ENCODE measurements around the gene ZC3HAV1.
A peak's percentile ranks its signal among the peaks of the same experiment; 100 is the strongest.
"Not testable (repeated sequence)": the region's sequence is repeated elsewhere in the genome, so short reads cannot be mapped to it uniquely, and the experiment has no call there.

The ZC3HAV1 gene

DNA sequence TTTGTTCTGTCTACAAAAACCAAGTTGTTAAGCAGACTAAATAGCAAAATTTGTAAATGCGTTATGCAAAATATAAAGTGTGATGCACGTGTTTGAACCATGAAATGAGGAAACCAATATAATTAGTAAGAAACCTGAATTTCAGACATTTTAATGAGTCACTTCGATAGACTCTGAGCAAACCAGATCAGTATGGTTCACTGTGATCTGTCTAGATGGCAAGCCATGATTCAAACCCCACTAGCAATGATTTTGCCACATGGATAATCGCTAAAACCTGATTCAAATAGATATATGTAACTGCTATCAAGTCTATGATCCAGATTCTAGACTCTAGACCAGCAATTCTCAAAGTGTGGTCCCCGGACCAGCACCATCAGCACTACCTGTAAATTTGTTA lies 24.8 kb downstream of the ZC3HAV1 start:
- no peak for DNase-seq

DNA sequence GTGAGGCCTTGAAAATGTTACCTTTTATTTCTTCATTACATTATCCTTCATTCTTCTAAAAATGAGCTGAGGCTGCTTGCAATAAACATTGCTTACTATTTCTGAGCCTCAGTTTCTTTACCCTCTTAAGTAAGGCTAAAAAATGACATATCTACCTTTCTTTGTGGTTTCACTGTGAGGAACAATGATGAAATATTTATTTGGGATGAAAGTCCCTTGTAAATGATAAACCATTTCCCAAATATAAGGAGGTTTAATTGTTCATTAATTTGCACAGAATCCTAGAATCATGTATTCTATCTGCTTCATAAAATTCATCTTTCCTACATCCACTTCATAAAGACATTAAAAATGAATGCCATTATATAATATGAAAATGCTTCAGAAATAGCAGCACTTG lies 27.9 kb downstream of the ZC3HAV1 start:
- no peak for DNase-seq

DNA sequence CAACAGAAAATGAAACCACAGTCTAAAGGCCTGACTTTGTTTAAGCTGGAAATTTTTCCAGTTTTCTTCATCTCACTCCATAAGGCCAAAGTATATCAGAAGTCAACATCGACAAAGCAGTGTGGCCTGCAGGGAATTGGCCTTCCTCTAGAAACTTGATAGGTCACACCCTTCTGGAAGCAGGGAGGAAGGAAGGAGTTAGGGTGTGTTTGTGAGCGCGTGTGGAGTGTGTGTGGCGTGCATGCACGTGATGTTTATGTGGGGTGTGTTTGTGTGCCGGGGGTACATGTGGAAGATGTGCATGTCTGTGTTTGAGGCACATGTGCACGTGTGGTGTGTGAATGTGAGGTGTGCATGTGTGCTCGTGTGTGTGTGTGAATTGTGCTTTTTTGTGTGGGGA lies 28.6 kb downstream of the ZC3HAV1 start:
- DNase-seq: no peak

DNA sequence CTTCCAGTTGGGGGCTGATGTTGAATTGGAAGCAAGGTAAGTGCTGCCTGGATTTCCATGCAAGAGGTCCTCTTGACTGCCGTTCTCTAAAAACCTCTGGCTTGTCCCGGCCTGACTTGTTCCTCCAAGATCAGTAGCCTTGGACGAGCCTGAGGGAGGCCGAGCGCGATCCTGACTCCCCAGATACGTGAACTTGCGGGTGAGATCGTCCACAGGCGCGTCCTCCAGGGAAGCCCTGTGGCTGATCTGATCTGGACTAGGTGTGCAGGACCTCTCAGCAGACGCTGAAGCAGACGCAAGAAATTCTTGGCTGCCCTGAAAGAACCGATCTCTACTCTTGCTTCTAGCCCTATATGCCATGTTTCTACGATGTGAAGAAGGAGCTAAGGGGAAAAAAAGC lies 29.7 kb downstream of the ZC3HAV1 start:
- no peak for DNase-seq

DNA sequence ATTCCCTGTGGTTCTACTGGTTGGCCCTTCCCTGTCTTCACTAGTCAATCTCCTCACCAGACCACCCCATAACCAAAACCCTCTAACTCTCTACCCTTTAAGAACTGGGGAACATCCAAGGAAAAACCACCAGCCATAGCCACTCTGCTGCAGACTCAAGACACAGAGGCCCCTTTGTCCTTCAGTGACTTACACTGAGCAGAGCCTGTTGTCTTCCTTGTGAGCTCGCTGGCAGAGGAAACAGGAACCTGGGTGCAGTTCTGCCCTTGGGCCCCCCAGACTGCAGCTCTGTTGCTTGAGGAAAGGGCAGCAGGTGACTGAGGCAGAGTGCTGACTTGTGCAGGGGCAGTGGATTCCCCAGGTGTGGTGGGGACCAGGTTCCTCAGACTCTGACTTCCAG lies 30.6 kb downstream of the ZC3HAV1 start:
- DNase-seq: no peak

DNA sequence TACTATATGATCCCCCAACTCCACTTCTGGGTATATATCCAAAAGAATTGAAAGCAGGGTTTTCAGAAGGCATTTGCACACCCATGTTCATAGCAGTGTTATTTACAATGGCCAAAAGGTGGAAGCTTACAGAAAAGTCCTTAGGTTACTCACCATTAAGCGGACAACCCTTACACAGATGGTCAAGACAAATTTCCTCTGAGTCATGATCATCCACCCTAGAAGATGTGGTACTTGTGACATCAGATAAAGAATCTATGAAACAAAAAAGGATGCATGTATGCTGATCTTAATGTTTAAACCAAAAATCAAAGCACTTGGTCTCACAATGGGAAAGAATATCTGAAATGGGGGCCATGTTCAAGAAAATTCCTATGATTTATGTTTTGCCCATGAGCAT lies 31.1 kb downstream of the ZC3HAV1 start:
- no peak for DNase-seq

DNA sequence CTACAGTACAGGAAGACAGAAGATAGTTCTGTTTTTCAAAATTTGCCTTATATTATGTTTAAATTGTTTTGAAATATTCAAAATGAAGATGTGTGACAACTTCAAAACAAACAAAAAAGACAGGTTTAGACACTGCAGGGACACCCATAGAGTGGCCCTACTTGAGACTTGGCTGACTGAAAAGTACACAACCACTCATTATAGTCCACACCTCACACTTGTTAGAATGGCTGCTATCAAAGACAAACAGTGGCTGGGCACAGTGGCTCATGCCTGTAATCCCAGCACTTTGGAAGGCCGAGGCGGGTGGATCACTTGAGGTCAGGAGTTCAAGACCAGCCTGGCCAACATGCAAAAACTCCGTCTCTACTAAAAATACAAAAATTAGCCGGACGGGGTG lies 31.8 kb downstream of the ZC3HAV1 start:
- DNase-seq: peak; percentile 50

DNA sequence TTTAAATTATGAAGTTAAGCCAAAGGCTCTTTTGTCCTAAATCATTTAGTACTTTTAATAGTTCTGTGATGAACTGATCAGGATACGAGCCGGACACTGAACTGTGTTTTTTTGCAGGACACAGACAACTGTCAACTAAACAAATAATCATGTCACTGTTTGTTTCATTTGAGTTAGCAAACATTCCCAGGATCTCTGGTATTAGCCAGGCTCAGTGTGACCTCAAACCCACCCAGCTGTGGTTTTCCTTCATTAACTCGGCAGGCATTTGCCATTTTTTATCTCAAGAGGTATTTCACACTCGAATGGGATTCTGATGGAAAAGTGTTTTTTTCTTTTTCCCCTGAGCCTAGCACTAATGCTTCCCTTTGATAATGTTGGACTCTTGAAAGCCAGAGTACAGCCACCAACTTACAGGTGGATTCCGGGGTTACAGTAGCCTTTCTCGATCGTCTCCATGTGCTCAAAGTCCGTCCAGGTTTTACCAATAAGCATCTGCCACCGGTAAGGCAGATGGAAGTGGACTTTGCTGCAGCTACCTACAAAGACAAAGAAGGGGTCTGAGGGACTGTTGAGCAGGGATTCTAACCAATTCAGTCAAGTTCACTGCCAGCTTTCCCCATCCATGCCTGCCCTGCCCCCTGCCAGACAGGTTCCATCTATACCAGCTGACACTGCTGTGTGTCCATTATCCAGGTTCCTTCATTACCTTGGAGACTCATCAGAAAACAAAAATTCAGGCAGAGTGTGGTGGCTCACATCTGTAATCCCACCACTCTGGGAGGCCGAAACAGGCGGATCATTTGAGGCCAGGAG lies 33.4 kb downstream of the ZC3HAV1 start:
- DNase-seq: no peak

DNA sequence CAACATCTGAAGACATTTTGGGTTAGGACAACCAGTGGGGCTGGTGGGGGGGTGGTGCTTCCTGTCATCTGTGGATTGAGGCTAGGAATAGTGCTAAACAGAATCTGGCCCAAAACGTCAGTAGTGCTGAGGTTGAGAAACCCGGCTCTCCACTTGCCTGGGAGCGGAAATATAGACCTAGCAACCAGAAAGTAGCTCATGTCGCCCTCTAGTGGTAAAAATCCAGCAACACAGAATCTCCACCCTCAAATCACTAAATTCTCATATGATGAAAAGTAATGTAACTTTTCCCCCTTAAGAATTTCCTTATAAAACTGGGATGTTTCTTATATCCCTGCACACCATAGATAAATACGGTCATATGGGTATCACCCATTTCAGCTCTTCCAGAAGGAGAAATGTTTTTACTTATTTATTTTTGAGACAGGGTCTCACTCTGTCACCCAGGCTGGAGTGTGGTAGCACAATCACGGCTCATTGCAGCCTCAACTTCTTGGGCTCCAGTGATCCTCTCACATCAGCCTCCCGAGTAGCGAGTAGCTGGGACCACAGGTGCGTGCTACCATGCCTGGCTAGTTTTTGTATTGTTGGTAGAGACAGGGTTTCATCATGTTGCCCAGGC lies 34.4 kb downstream of the ZC3HAV1 start:
- peak; percentile 59 for DNase-seq

DNA sequence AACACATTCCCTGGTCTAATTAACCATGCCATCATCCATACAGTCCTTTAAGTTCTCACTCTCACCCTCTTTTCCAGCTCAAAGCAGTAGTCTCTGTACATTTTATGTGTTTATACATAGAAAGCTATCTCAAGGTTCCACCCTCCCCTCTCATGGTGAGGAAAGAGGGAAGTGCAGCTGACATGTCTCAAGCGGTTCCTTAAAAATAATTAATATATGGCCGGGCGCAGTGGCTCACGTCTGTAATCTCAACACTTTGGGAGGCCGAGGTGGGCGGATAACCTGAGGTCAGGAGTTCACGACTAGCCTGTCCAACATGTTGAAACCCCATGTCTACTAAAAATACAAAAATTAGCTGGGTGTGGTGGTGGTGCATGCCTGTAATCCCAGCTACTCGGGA lies 36.7 kb downstream of the ZC3HAV1 start:
- no peak for DNase-seq

DNA sequence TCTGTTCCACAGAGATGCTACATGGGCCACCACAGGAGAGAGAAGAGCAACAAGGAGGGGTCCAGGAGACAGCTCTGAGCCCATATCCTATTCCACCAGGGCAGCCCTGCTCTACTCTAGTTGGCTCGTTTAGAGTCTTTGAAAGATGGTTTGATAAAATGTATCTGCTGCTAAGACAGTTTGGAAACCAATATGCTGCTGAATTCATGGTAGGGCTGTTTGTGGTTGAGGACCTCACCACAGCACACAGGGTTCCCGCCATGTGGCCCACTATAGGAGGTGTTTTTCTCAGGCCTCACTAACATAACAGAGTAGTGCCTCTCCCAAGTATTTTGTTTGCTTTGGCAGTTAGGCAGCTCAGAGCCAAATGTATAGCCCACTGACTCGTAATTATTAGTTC lies 37.8 kb downstream of the ZC3HAV1 start:
- no peak for DNase-seq

DNA sequence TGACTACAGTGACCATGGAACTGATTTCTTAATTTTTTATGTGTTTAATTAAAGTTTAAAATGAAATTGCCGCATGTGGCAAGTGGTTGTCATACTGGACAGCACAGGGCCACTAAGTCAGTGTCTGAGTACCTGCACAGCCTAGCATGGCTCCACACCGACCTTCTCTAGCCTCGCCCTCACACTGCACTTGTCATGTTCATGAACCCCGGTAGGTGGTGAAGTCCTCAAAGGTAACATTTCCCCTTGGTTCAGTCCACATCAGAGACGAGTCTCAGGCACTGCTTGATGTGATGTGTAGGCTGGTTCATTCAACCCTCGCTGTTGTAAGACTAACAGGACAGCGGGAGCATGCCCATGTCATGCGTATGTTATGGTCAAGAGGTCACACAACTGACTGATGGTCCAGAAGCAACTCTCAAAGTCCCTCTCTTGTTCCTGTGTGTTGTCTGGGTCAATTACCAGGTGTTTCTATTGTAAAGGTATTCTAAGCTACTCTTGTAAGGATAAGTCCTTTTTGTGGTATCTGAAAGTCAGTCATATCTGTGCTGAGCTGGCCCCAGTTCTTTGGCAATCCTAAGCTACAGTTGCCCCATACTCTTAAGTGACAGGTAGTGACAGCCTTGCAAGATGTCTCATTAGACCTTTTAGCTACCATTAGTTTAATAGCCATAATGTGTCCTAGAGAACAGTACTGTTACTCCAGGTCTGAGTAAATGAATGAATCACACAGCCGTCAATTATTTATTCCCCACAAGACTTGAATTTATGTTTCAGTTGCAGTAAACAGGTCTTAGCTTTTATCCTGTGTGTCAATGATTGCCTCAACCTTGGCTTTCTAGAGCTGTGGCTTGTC lies 40.7 kb downstream of the ZC3HAV1 start:
- no peak for DNase-seq

DNA sequence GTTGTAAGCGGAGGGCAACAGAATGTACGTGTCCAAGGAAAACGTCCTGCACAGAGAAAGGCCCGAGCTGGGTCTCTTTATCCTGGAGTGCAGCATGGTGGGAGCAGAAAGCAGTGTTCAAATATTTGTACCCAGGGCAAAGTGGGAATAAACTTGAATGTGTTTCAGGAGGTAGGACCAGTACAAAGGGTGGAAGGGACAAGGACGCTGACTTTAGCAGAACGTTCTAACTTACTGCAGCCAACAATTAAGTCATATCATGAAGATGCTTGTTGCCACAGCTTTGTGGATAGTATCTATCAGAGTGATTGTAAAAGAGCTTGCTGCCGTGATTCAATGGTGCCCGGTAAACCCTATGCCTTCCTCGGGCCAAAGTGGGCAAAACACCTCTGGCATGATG lies 43.2 kb downstream of the ZC3HAV1 start:
- DNase-seq: no peak

DNA sequence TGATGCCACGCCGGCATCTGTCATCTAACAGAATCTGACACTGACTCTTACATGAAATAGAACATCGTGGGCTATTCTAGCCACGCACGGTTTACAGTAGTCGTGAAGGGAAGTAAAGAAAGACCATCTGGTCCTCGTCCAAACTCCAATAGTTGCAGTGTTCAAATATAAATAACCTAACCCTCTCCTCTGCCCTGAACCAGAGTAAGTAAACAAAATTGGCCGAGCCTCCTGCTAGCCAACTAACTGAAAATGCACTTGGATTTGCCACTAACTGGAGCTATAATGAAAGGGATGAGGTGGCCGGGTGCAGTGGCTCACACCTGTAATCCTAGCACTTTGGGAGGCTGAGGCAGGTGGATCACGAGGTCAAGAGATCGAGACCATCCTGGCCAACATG lies 44.2 kb downstream of the ZC3HAV1 start:
- no peak for DNase-seq

DNA sequence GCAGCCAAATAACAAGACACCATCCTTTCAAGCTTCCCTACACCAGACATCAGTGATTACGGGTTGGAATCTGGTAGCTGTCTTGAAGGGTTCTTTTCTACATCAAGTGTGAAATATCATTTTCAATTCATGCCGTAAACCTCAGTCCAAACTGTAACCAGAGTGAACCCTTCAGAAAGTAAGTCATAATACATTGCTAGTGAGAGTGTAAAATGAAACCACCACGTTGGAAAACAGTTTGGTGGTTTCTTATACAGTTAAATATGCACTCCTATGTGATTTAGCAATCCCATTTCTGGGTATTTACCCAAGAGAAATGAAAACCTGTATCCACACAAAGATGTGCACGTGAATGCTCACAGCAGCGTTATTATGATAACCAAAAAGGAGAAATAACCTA lies 48.1 kb downstream of the ZC3HAV1 start:
- DNase-seq: no peak

DNA sequence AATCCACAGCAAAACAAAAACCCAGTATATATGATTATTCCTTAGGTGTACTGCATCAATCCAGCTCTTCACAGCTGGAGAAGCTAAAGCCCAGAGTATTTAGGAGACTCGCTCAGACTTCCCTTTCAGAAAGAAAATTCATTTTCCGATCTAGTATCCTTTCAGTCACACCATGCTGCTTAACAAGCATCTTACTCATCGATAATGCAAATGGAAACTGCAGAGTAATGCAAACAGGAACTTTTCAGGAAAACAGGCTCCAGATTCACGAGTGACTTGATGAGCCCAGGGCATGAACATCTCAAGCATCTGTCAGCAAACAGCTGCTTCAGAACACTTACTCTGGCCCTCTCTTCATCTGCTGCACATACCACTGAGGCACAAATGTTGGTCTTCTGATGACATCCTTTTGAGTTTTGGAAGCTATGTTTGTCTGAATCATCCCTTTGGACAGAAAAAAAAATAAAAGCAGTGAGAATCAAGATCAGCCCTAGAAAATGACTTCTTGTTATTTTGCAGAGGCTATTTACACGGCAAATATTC lies 48.8 kb downstream of the ZC3HAV1 start:
- no peak for DNase-seq

DNA sequence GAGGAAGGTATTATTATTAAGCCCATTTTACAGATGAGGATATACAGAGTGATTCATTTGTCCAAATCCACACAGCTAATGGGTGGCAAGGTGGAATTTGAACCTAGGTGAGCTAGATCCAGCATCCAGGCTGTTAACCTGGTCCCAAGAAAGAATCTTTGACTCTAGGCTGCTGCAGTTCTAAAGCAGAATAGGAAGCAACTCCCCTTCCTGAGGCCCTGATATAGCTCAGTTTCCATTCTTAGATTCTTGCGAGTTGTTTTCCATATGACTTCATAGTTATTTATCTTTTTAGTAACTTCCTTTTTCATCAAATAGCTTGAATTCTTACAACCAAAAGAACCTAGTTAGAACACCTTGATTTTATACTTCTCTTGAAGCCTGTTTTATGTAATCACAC lies 49.6 kb downstream of the ZC3HAV1 start:
- no peak for DNase-seq

DNA sequence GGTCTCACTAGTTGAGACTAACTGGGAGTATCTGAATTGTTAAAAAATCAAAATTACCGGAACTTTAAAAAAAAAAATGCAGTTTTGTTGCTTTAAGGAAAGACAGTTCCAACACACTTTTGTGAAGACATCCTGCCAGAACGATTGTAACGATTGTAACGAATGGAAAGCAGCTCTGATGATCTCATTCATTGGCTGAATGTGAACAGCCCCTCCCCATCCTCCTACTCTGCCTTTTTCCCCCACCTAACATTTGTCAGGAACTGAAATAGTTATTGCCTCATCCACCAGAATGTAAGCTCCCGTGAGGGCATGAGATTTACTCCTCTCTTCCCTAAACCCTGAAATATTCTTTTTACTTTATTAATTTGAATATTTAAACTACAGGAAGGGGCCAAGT lies 50.6 kb downstream of the ZC3HAV1 start:
- no peak for DNase-seq

DNA sequence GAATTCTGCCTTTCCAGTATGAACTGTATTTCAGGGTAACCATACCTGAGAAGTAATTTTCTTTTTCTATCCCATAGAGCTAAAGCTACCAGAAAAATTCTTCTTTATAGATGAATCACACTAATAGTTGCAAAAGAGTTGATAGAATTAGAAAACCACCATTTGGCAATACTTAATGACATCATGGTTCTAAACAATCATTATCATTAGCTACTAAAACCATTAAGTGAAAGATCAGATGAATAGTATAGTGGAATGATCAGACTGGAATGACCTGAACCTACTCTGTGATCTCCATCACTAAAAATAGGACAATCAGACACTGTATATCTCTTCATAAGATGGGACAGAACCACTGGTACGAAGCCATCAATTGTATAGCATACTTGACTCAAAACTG lies 53.8 kb downstream of the ZC3HAV1 start:
- DNase-seq: no peak

DNA sequence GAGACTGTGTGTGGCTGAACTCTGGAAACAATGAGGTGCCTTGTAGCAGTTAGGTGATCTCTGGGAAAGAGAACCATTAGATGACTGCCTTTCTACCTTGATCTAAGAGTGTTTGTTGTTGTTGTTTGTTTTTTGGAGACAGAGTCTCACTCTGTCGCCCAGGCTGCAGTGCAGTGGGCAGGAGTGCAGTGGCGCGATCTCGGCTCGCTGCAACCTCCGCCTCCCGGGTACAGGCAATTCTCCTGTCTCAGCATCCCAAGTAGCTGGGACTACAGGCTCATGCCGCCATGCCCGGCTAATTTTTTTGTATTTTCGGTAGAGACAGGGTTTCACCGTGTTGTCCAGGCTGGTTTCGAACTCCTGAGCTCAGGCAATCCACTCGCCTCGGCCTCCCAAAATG lies 54.9 kb downstream of the ZC3HAV1 start:
- DNase-seq: not testable (repeated sequence)

DNA sequence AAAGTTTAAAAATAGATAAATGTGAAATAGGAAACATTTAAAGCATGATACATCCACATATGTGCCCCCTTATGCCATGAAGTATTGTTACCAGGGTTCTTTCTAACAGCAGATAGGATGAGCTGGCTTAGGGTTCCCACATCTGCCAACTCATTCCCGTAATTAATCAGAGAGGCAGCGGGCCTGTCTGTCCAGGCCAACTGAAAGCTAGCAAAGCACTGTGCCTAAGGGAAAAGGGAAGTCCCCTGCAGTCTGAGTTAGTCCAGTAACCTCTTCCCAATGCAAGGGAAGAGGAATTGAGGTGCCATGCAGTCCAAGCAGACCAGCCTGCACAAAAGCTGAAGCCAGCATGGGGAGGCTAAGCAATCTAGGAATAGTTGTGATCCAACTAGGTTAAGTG lies 55.4 kb downstream of the ZC3HAV1 start:
- DNase-seq: no peak

DNA sequence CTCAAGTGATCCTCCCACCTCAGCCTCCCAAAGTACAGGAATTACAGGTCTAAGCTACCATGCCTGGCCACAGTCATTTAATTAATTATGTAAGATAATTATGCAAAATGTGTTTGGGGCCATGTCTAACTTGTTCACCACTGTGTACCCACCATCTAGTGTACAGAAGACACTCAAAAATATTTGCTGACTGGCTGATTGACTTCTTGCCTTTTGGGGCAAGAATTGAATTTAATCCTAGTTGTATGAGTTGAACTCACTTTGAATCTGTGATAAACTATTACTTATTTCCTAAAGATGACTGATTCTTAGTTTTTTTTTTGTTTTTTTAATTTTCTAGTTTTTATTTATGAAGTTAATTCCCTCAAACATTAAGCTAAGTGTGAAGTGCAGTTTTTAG lies 57.9 kb downstream of the ZC3HAV1 start:
- DNase-seq: no peak

DNA sequence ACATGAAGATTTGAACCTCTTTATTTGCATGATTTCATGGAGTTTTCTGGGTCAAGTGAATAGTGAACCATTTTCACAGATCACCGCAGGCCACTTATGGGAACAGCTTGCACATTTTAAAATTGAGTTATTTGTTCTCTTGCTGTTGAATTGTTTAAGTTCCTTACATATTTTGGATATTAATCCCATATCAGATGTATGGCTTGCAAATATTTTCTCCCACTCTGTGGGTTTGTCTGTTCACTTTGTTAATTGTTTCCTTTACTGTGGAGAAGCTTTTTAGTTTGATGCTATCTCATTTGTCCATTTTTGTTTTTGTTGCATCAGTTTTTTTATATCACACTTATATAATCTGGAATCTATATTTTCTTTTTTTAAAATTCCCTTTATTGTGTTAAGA lies 59.6 kb downstream of the ZC3HAV1 start:
- DNase-seq: no peak

DNA sequence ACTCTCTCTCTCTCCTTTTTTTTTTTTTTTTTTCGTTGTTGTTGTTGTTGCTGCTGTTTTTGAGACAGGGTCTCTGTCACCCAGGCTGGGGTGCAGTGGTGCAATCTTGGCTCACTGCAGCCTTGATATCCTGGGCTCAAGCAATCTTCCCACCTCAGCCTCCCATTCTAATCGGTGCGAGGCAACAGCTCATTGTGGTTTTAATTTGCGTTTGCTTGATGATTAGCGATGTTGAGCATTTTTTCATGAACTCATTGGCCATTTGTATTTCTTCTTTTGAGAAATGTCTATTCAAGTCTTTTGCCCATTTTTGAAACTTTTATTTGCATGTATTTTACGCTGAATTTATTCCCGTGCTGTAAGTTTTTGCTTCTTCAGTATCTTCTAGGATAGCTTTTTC lies 60.4 kb downstream of the ZC3HAV1 start:
- no peak for DNase-seq
